PC-9 (cell line): Measurements from ENCODE around the gene CCDC69.

Experiments used
- EZH2 ChIP-seq: fragments of 200-600 bp; sonication (generic); IDR thresholded peaks from 2 replicates; pipeline ENCODE4 v1.8.0; 2017; ENCODE audit warnings: antibody characterized with exemption, low read depth
- TF ChIP-seq, protein P1 (sequence below): fragments of 200-600 bp; sonication (generic); conservative IDR thresholded peaks from 2 replicates; pipeline ENCODE4 v1.6.1; 2017; ENCODE audit warnings: mixed run types, antibody characterized with exemption, mild to moderate bottlenecking, moderate library complexity

DNA sequence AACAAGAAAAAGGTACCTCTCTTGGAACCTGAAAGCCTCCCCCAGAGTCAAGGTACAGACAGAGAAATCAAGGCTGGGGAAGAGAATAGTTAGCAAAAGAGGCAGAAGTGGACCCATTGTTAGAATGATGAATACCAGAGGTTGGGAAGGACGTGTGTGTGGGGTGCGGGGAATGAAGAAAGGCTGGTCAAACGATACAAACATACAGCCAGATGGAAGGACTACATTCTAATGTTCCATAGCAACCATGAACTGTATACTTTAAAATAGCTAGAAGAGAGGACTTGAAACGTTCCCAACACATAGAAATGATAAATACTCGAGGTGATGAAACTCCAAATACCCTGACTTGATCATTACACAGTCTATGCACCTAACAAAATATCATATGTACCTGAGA lies 7.1 kb downstream of the CCDC69 start:
- TF ChIP-seq, protein P1, sequence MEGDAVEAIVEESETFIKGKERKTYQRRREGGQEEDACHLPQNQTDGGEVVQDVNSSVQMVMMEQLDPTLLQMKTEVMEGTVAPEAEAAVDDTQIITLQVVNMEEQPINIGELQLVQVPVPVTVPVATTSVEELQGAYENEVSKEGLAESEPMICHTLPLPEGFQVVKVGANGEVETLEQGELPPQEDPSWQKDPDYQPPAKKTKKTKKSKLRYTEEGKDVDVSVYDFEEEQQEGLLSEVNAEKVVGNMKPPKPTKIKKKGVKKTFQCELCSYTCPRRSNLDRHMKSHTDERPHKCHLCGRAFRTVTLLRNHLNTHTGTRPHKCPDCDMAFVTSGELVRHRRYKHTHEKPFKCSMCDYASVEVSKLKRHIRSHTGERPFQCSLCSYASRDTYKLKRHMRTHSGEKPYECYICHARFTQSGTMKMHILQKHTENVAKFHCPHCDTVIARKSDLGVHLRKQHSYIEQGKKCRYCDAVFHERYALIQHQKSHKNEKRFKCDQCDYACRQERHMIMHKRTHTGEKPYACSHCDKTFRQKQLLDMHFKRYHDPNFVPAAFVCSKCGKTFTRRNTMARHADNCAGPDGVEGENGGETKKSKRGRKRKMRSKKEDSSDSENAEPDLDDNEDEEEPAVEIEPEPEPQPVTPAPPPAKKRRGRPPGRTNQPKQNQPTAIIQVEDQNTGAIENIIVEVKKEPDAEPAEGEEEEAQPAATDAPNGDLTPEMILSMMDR: no peak
- TF ChIP-seq EZH2: no peak
